Natural killer cell (primary cell): Measurements from ENCODE around the gene SP2. TPM values are rescaled to one million over a fixed set of nuclear protein-coding genes. Genes with fewer than 3 reads are reported as not detected.

Source experiments
- ATAC-seq, 3 donors: fragments of 150-1000 bp in 2 of 3; fragments of 200-7000 bp in 1 of 3; cut with Tn5 transposase; 1 replicate in 1 of 3; 2 replicates in 2 of 3; pipeline ENCODE4 v1.10.0; 2021; ENCODE audit warnings: mild to moderate bottlenecking in 2 of 3, moderate library complexity in 2 of 3
- DNase-seq, 2 donors: peaks; one replicate each; pipeline versions ENCODE4 v3.0.0 to v3.0.0-alpha.2; 2013 to 2021; ENCODE audit warnings: mixed read lengths in 1 of 2
- H3K27ac ChIP-seq: one replicate; pipeline ENCODE4 v1.5.1; 2013; ENCODE audit warnings: mild to moderate bottlenecking, low read length
- H3K27me3 ChIP-seq: one replicate; pipeline ENCODE4 v1.6.1; 2013; ENCODE audit warnings: low read length; ENCODE audit not compliant: control insufficient read depth, insufficient read depth
- H3K36me3 ChIP-seq: one replicate; pipeline ENCODE4 v1.6.1; 2013; ENCODE audit warnings: low read length; ENCODE audit not compliant: control insufficient read depth, insufficient read depth
- H3K4me1 ChIP-seq: one replicate; pipeline ENCODE4 v1.6.1; 2013; ENCODE audit warnings: low read length; ENCODE audit not compliant: control insufficient read depth, insufficient read depth
- H3K4me3 ChIP-seq: one replicate; pipeline ENCODE4 v1.5.1; 2013; ENCODE audit warnings: low read length
- H3K9me3 ChIP-seq: one replicate; pipeline ENCODE4 v1.6.1; 2013; ENCODE audit warnings: low read length; ENCODE audit not compliant: control insufficient read depth, insufficient read depth
- H3K27ac Mint-ChIP-seq, 2 donors: one replicate each; pipeline ENCODE4 v1.8.0; 2022; ENCODE audit warnings: mild to moderate bottlenecking in 2 of 2, mixed read lengths in 2 of 2, moderate library complexity in 1 of 2
- H3K27me3 Mint-ChIP-seq, 2 donors: one replicate each; pipeline ENCODE4 v1.8.0; 2022; ENCODE audit warnings: low read depth in 2 of 2, mixed read lengths in 2 of 2
- H3K36me3 Mint-ChIP-seq: one replicate; pipeline ENCODE4 v1.8.0; 2022; ENCODE audit warnings: mixed read lengths
- H3K4me1 Mint-ChIP-seq, 2 donors: one replicate each; pipeline ENCODE4 v1.8.0; 2022; ENCODE audit warnings: mixed read lengths in 2 of 2
- H3K4me3 Mint-ChIP-seq: one replicate; pipeline ENCODE4 v1.8.0; 2022; ENCODE audit warnings: mild to moderate bottlenecking, moderate library complexity, mixed read lengths
- H3K9me3 Mint-ChIP-seq, 2 donors: one replicate each; pipeline ENCODE4 v1.8.0; 2022; ENCODE audit warnings: mixed read lengths in 2 of 2
- CTCF ChIP-seq: fragments of 200-600 bp; IDR thresholded peaks from one replicate; pipeline ENCODE4 v1.8.0; 2022; ENCODE audit warnings: antibody characterized with exemption
- WGBS: methylation state at CpG from one replicate; pipeline ENCODE4 v1.1.7; 2013; ENCODE audit warnings: missing lambda C conversion rate; ENCODE audit not compliant: insufficient coverage; 5-methylcytosine and 5-hydroxymethylcytosine counted together
- intact Hi-C: fragments of 100-400 bp; cut with micrococcal nuclease; formaldehyde crosslinking; loops from one replicate; pipeline ENCODE4 v1.14.2; 2022
- total RNA-seq, 4 donors: library from RNA; stranded (reverse); fragments of 120-200 nt in 1 of 4; gene quantifications; one replicate each; pipeline versions ENCODE4 v1.2.3 to v1.2.4, GENCODE V29; 2013 to 2022

SP2 gene
- total RNA-seq, 3 donors from 2014 or later (not counting 1 experiment from before 2014, with no cell fraction given) = 29.4 to 44.1 (median 33.1) TPM

DNA sequence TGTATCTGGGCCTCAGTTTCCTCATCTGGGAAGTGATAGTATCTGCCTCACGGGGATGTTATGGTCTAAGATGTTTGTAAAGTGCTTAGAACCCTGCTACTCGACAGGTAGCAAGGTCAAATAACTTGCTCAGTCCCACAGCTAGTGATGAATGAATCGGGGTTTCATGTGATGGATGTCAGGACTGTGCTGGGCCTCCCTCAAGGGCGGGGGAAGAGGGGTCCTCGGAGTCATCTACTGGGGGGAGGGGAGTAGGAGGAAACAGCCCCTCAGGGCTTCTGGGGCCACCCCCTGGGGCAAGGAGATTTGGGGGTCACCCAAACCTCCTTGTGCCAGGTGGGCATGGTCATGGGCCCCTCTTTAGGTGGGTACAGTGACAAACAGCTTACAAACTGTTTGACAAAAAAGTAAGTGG, 46.1 kb downstream of the SP2 start:
- H3K27ac Mint-ChIP-seq = peak overlapping the region; percentile 87 to 92
- H3K27ac ChIP-seq = peak overlapping the region; percentile 72
- 8% methylated on average over 5 of the region's 5 CpGs for WGBS
- H3K4me1 ChIP-seq = peaks cover 36% of the 10 kb centered on the region
- H3K36me3 ChIP-seq = peaks cover 6% of the 10 kb centered on the region
- ATAC-seq (no peak), DNase-seq (no peak)
- H3K9me3 Mint-ChIP-seq = no peaks in the 10 kb centered on the region
- H3K4me3 Mint-ChIP-seq = peak overlapping the region; percentile 93
- H3K9me3 ChIP-seq = no peaks in the 10 kb centered on the region
- peak overlapping the region; percentile 79 for H3K4me3 ChIP-seq
- H3K4me1 Mint-ChIP-seq = peaks cover 27 to 42% of the 10 kb centered on the region in 2 donors
- H3K36me3 Mint-ChIP-seq = no peaks in the 10 kb centered on the region
- no peaks in the 10 kb centered on the region for H3K27me3 ChIP-seq
- intact Hi-C loops = loop anchor here (10.0 kb wide), 3 partner anchors 107 to 163 kb away; partner anchors contain the start of genes CBX1, LRRC46, MRPL10 and SNX11
- no peak for TF ChIP-seq CTCF
- H3K27me3 Mint-ChIP-seq = no peaks in the 10 kb centered on the region

- Histone ChIP-seq H3K36me3 (peaks cover 6% of the 10 kb centered on the region), H3K4me1 (peaks cover 36% of the 10 kb centered on the region), H3K27me3 (no peaks in the 10 kb centered on the region), H3K9me3 (no peaks in the 10 kb centered on the region), H3K4me3 (no peak overlapping the region), H3K27ac (no peak overlapping the region)
- no peak for DNase-seq
- 96% methylated on average over 3 of the region's 6 CpGs for WGBS
- H3K9me3 Mint-ChIP-seq = no peaks in the 10 kb centered on the region
- ATAC-seq = no peak
- no peaks in the 10 kb centered on the region for H3K27me3 Mint-ChIP-seq
- TF ChIP-seq CTCF = no peak
- peak overlapping the region in 1 of 2 donors; percentile 92 for H3K27ac Mint-ChIP-seq
- peaks cover 27 to 42% of the 10 kb centered on the region in 2 donors for H3K4me1 Mint-ChIP-seq
- H3K4me3 Mint-ChIP-seq = peak overlapping the region; percentile 45
- intact Hi-C loops = loop anchor here (10.0 kb wide), 3 partner anchors 108 to 162 kb away; partner anchors contain the start of genes CBX1, LRRC46, MRPL10 and SNX11
- H3K36me3 Mint-ChIP-seq = no peaks in the 10 kb centered on the region
Observed at GRCh38 chr17:47942568-47942967, 46.5 kb downstream of the SP2 start.

DNA sequence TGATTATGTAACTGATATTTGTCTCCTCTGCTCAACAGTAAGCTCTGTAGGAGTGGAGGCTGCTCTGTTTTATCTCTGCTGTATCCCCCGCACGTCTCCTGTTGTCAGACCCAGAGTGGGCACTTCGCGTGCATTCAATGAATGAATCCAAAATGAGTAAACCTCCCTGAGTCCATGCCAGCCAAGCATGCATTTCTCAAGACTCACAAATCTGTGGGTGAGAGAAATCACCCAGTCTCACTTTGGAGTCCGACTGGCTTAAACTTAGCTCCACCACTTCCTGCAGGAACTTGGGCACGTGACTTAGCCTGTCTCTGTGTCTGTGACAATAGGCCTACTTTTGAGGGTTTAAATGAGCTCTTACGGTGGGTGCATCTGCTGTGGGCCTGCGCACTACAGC, 49.0 kb downstream of the SP2 start:
- Mint-ChIP-seq H3K4me1 (peaks cover 36 to 55% of the 10 kb centered on the region in 2 donors), H3K27ac (peak overlapping the region; percentile 63 to 83), H3K27me3 (no peaks in the 10 kb centered on the region), H3K4me3 (peak overlapping the region; percentile 3), H3K9me3 (no peaks in the 10 kb centered on the region), H3K36me3 (no peaks in the 10 kb centered on the region)
- Histone ChIP-seq H3K9me3 (no peaks in the 10 kb centered on the region), H3K27me3 (no peaks in the 10 kb centered on the region), H3K36me3 (peaks cover 6% of the 10 kb centered on the region), H3K4me1 (peaks cover 49% of the 10 kb centered on the region), H3K4me3 (no peak overlapping the region), H3K27ac (peak overlapping the region; percentile 10)
- intact Hi-C loops = loop anchor here (10.0 kb wide), 3 partner anchors 110 to 160 kb away; partner anchors contain the start of genes CBX1, LRRC46, MRPL10 and SNX11
- DNase-seq (peak in 1 of 2 donors; percentile 58), ATAC-seq (no peak)
- 53% methylated on average over 8 of the region's 8 CpGs for WGBS
- TF ChIP-seq CTCF = no peak
